Upper lobe of right lung (tissue), 1 donor: ENCODE measurements around the gene HMGCS2. TPM values are rescaled to one million over a fixed set of nuclear protein-coding genes. Genes with fewer than 3 reads are reported as not detected.

Experiments used
- ATAC-seq: fragments of 200-7000 bp; cut with Tn5 transposase; one replicate; pipeline ENCODE4 v1.9.1; 2020; ENCODE audit warnings: mild to moderate bottlenecking, moderate library complexity
- DNase-seq: peaks from one replicate; pipeline ENCODE4 v3.0.0-alpha.2; 2020
- H3K27ac ChIP-seq: fragments of 200-600 bp; one replicate; pipeline ENCODE4 v1.8.0; 2022
- H3K27me3 ChIP-seq: fragments of 200-600 bp; one replicate; pipeline ENCODE4 v1.8.0; 2022; ENCODE audit warnings: mild to moderate bottlenecking
- H3K36me3 ChIP-seq: fragments of 200-600 bp; one replicate; pipeline ENCODE4 v1.8.0; 2022
- H3K4me1 ChIP-seq: fragments of 200-600 bp; one replicate; pipeline ENCODE4 v1.8.0; 2022
- H3K4me3 ChIP-seq: fragments of 200-600 bp; one replicate; pipeline ENCODE4 v1.8.0; 2022; ENCODE audit warnings: mild to moderate bottlenecking
- H3K9me3 ChIP-seq: fragments of 200-600 bp; one replicate; pipeline ENCODE4 v1.8.0; 2022
- intact Hi-C: fragments of 100-400 bp; cut with DNase I; formaldehyde crosslinking; loops from one replicate; pipeline ENCODE4 v1.11.0; 2022
- long read RNA-seq: library from polyadenylated mRNA; unstranded; transcript quantifications from one replicate; pipeline ENCODE4 v2.0.0, GENCODE V29; 2021
- total RNA-seq: library from RNA; stranded (reverse); fragmentation: NEBNext Ultra II Directional; extraction: Animal tissue kit (Norgen Biotek cat#: 25700); gene quantifications from one replicate; pipeline ENCODE4 v1.2.1, GENCODE V29; 2021
- TF ChIP-seq, protein P1 (sequence below): fragments of 200-600 bp; IDR thresholded peaks from one replicate; pipeline ENCODE4 v1.8.0; 2022; ENCODE audit warnings: antibody characterized with exemption
- donor health status: DM: no; HTN: yes; CAD: no; lungs with severe emphysema.

HMGCS2 gene
- total RNA-seq = not detected
- long read RNA-seq = 0 reads

- Histone ChIP-seq H3K27ac (no peak within 1 kb of the TSS), H3K27me3 (peaks cover 5% of the 10 kb centered on the region), H3K36me3 (no peaks in the 10 kb centered on the region), H3K9me3 (no peaks in the 10 kb centered on the region), H3K4me3 (no peak within 1 kb of the TSS), H3K4me1 (peaks cover 2% of the 10 kb centered on the region)
- TF ChIP-seq, protein P1, sequence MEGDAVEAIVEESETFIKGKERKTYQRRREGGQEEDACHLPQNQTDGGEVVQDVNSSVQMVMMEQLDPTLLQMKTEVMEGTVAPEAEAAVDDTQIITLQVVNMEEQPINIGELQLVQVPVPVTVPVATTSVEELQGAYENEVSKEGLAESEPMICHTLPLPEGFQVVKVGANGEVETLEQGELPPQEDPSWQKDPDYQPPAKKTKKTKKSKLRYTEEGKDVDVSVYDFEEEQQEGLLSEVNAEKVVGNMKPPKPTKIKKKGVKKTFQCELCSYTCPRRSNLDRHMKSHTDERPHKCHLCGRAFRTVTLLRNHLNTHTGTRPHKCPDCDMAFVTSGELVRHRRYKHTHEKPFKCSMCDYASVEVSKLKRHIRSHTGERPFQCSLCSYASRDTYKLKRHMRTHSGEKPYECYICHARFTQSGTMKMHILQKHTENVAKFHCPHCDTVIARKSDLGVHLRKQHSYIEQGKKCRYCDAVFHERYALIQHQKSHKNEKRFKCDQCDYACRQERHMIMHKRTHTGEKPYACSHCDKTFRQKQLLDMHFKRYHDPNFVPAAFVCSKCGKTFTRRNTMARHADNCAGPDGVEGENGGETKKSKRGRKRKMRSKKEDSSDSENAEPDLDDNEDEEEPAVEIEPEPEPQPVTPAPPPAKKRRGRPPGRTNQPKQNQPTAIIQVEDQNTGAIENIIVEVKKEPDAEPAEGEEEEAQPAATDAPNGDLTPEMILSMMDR = no peak
- DNase-seq (no peak), ATAC-seq (peak; percentile 81)
- intact Hi-C loops = no loop called here
Measured at GRCh38 chr1:119768778-119769177, at the start of gene HMGCS2. HMGCS2 (minus strand) TSS chr1:119768905; CDS start chr1:119768844, 61 bp downstream.

- ATAC-seq (no peak), DNase-seq (no peak)
- TF ChIP-seq, protein P1 = no peak
- H3K4me1 ChIP-seq = no peaks in the 10 kb centered on the region
- no peaks in the 10 kb centered on the region for H3K27me3 ChIP-seq
- no peak overlapping the region for H3K27ac ChIP-seq
- no peaks in the 10 kb centered on the region for H3K36me3 ChIP-seq
- no peak overlapping the region for H3K4me3 ChIP-seq
- intact Hi-C loops = no loop called here
- H3K9me3 ChIP-seq = no peaks in the 10 kb centered on the region
Measured at GRCh38 chr1:119818181-119818580, 49.5 kb upstream of the HMGCS2 start.

GRCh38 chr1:119816407-119816806 is 47.7 kb upstream of the HMGCS2 start:
- H3K27me3 ChIP-seq = no peaks in the 10 kb centered on the region
- H3K4me3 ChIP-seq = no peak overlapping the region
- H3K36me3 ChIP-seq = no peaks in the 10 kb centered on the region
- TF ChIP-seq, protein P1 = no peak
- ATAC-seq = no peak
- intact Hi-C loops = no loop called here
- no peaks in the 10 kb centered on the region for H3K4me1 ChIP-seq
- no peak for DNase-seq
- H3K27ac ChIP-seq = no peak overlapping the region
- H3K9me3 ChIP-seq = no peaks in the 10 kb centered on the region

DNA sequence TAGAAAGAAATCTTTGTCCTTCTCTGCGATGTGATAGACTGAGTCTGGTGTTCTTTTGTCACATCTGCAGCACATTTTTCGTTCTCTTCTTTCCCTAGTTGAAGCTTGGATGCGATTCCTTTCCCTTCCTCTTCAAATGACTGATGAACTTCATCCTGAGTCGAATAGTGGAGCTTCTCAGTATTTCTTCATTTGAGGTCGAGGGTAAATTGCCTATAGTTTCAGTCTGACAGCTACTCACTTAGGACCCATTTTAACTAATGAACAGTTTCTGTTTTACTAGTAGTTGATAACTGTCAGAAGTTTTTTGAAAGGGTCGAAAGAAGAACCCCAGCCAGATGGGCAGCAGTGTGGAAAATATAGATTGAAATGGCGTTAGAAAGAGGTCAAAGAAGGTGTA is 47.2 kb upstream of the HMGCS2 start:
- intact Hi-C loops = no loop called here
- H3K36me3 ChIP-seq = no peaks in the 10 kb centered on the region
- H3K4me1 ChIP-seq = no peaks in the 10 kb centered on the region
- ATAC-seq = no peak
- no peaks in the 10 kb centered on the region for H3K27me3 ChIP-seq
- no peaks in the 10 kb centered on the region for H3K9me3 ChIP-seq
- DNase-seq = no peak
- H3K4me3 ChIP-seq = no peak overlapping the region
- no peak overlapping the region for H3K27ac ChIP-seq
- TF ChIP-seq, protein P1 = no peak

- no peak overlapping the region for H3K27ac ChIP-seq
- no peaks in the 10 kb centered on the region for H3K27me3 ChIP-seq
- no peaks in the 10 kb centered on the region for H3K4me1 ChIP-seq
- TF ChIP-seq, protein P1 = no peak
- H3K36me3 ChIP-seq = no peaks in the 10 kb centered on the region
- ATAC-seq = no peak
- H3K4me3 ChIP-seq = no peak overlapping the region
- intact Hi-C loops = no loop called here
- no peaks in the 10 kb centered on the region for H3K9me3 ChIP-seq
- DNase-seq = no peak
Measured at GRCh38 chr1:119815361-119815760, 46.7 kb upstream of the HMGCS2 start.

- TF ChIP-seq, protein P1 = no peak
- Histone ChIP-seq H3K4me3 (no peak overlapping the region), H3K4me1 (no peaks in the 10 kb centered on the region), H3K36me3 (no peaks in the 10 kb centered on the region), H3K27ac (no peak overlapping the region), H3K9me3 (no peaks in the 10 kb centered on the region), H3K27me3 (no peaks in the 10 kb centered on the region)
- DNase-seq (no peak), ATAC-seq (no peak)
- intact Hi-C loops = no loop called here
Measured at GRCh38 chr1:119814288-119814687, 45.6 kb upstream of the HMGCS2 start.
